Measurements from ENCODE around the gene KRT76. TPM values are rescaled to one million over a fixed set of nuclear protein-coding genes. Genes with fewer than 3 reads are reported as not detected.

KRT76 gene
- total RNA-seq, 1 experiment from 2014 or later, result not detected

GRCh38 chr12:52812749-52813148 is 35.6 kb upstream of the KRT76 start:
- Histone ChIP-seq H3K4me2 (ENCODE audit: low read length) (no peak overlapping the region), H3K9ac (ENCODE audit: low read length) (no peak overlapping the region), H3K27me3 (ENCODE audit: insufficient read depth, low read length) (peaks cover 10% of the 10 kb centered on the region; the same call in 1 of the 2 replicates), H3K9me3 (ENCODE audit: control insufficient read depth in 1 of 2, insufficient read depth in 1 of 2, low read depth in 1 of 2, low read length in 2 of 2) (no peaks in the 10 kb centered on the region), H3K27ac (ENCODE audit: low read depth, low read length) (no peak overlapping the region), H3K4me1 (ENCODE audit: control insufficient read depth in 1 of 2, insufficient read depth in 2 of 2, low read length in 2 of 2) (no peaks in the 10 kb centered on the region), H3K79me2 (ENCODE audit: insufficient read depth, low read length) (no peaks in the 10 kb centered on the region), H2AFZ (ENCODE audit: low read depth, low read length, poor library complexity, severe bottlenecking) (no peak overlapping the region), H3K4me3 (replicated peaks in 1 of 2; ENCODE audit: low read depth in 1 of 2, low read length in 2 of 2) (no peak overlapping the region), H4K20me1 (ENCODE audit: insufficient read depth) (no peaks in the 10 kb centered on the region), H3K9me2 (ENCODE audit: insufficient read depth) (no peaks in the 10 kb centered on the region), H3K36me3 (ENCODE audit: control insufficient read depth in 1 of 2, insufficient read depth in 2 of 2, low read length in 2 of 2) (no peaks in the 10 kb centered on the region)
- no TSS peak for BruUV-seq (replicated peaks)
- CTCF ChIA-PET, result no interaction called here
- RAD21 ChIA-PET (ENCODE audit: low non-redundant PET in 1 of 2, low total read pairs in 2 of 2, uncharacterized antibody in 2 of 2, unreplicated experiment in 2 of 2), result no interaction called here
- DNase-seq (ENCODE audit: low read depth, low spot score) (no peak), ATAC-seq (no peak)
- POLR2A ChIA-PET, result no interaction called here
- no peak for TF ChIP-seq ZFX (IDR thresholded peaks at IDR 0.05)
- no peak for TF ChIP-seq ATF3 (IDR thresholded peaks at IDR 0.05)
- no peak for TF ChIP-seq FOSL1 (IDR thresholded peaks at IDR 0.05; ENCODE audit: low read depth)
- TF ChIP-seq MAX (IDR thresholded peaks at IDR 0.05), result no peak
- no peak for TF ChIP-seq CTCF (IDR thresholded peaks at IDR 0.05 in 2 of 3, conservative IDR thresholded peaks at IDR 0.05 in 1 of 3; ENCODE audit: borderline replicate concordance in 1 of 3, insufficient read depth in 1 of 3, low read depth in 2 of 3, low read length in 2 of 3)
- TF ChIP-seq POLR2A (IDR thresholded peaks at IDR 0.05; ENCODE audit: borderline replicate concordance, extremely low read depth, insufficient read depth, insufficient read length), result no peak
- TF ChIP-seq CEBPB (IDR thresholded peaks at IDR 0.05; ENCODE audit: low read depth), result no peak
- no peak for TF ChIP-seq CBX3 (IDR thresholded peaks at IDR 0.05; ENCODE audit: low read depth)
- no peak for TF ChIP-seq SRF (IDR thresholded peaks at IDR 0.05; ENCODE audit: low read depth)
- no peak for TF ChIP-seq SIN3A (IDR thresholded peaks at IDR 0.05; ENCODE audit: low read depth)
- intact Hi-C loops (cut with micrococcal nuclease), result no loop called here

GRCh38 chr12:52812073-52812400 is 34.9 kb upstream of the KRT76 start:
- CTCF ChIA-PET, result no interaction called here
- intact Hi-C loops (cut with micrococcal nuclease), result no loop called here

More at GRCh38 chr12:52812073-52812400, 34.9 kb upstream of the KRT76 start:
- Histone ChIP-seq H3K4me3 (replicated peaks in 1 of 2; ENCODE audit: low read depth in 1 of 2, low read length in 2 of 2) (no peak overlapping the region), H3K27ac (ENCODE audit: low read depth, low read length) (no peak overlapping the region), H3K9me3 (ENCODE audit: control insufficient read depth in 1 of 2, insufficient read depth in 1 of 2, low read depth in 1 of 2, low read length in 2 of 2) (no peaks in the 10 kb centered on the region), H3K27me3 (ENCODE audit: insufficient read depth, low read length) (peaks cover 10% of the 10 kb centered on the region; the same call in 1 of the 2 replicates), H2AFZ (ENCODE audit: low read depth, low read length, poor library complexity, severe bottlenecking) (no peak overlapping the region), H3K9ac (ENCODE audit: low read length) (no peak overlapping the region), H3K4me1 (ENCODE audit: control insufficient read depth in 1 of 2, insufficient read depth in 2 of 2, low read length in 2 of 2) (no peaks in the 10 kb centered on the region), H3K9me2 (ENCODE audit: insufficient read depth) (no peaks in the 10 kb centered on the region), H3K4me2 (ENCODE audit: low read length) (no peak overlapping the region), H3K79me2 (ENCODE audit: insufficient read depth, low read length) (no peaks in the 10 kb centered on the region), H4K20me1 (ENCODE audit: insufficient read depth) (no peaks in the 10 kb centered on the region), H3K36me3 (ENCODE audit: control insufficient read depth in 1 of 2, insufficient read depth in 2 of 2, low read length in 2 of 2) (no peaks in the 10 kb centered on the region)
- DNase-seq (ENCODE audit: low read depth, low spot score) (no peak), ATAC-seq (no peak)
- ChIA-PET POLR2A (no interaction called here), RAD21 (ENCODE audit: low non-redundant PET in 1 of 2, low total read pairs in 2 of 2, uncharacterized antibody in 2 of 2, unreplicated experiment in 2 of 2) (no interaction called here)
- no peak for TF ChIP-seq ATF3 (IDR thresholded peaks at IDR 0.05)
- no peak for TF ChIP-seq FOSL1 (IDR thresholded peaks at IDR 0.05; ENCODE audit: low read depth)
- TF ChIP-seq POLR2A (IDR thresholded peaks at IDR 0.05; ENCODE audit: borderline replicate concordance, extremely low read depth, insufficient read depth, insufficient read length), result no peak
- TF ChIP-seq ELF1 (IDR thresholded peaks at IDR 0.05; ENCODE audit: borderline replicate concordance, low read depth), result no peak
- TF ChIP-seq SRF (IDR thresholded peaks at IDR 0.05; ENCODE audit: low read depth), result no peak
- no peak for TF ChIP-seq SIN3A (IDR thresholded peaks at IDR 0.05; ENCODE audit: low read depth)
- no peak for TF ChIP-seq POLR2AphosphoS5 (IDR thresholded peaks at IDR 0.05; ENCODE audit: low read depth, low read length)
- TF ChIP-seq ZBTB33 (IDR thresholded peaks at IDR 0.05; ENCODE audit: extremely low read depth, insufficient replicate concordance, low read length), result no peak
- no TSS peak for BruUV-seq (replicated peaks)
